ENCODE data around the gene KRT74. TPM values are rescaled to one million over a fixed set of nuclear protein-coding genes. Genes with fewer than 3 reads are reported as not detected.

KRT74 gene
- total and polyA plus RNA-seq, 9 of the 15 experiments (the other 6 are each of a cell fraction or from before 2014, with no cell fraction given), result not detected

GRCh38 chr12:52600941-52601481, 27.4 kb upstream of the KRT74 start, which contains the start of gene KRT72:
Gene KRT72, minus strand, starts transcription at chr12:52601463. Its CDS starts 11 bp downstream, at chr12:52601452.
- H4K20me1 ChIP-seq (replicated peaks; ENCODE audit: control insufficient read depth, insufficient read depth, low read length), result no peaks in the 10 kb centered on the region
- peaks cover 6 to 10% of the 10 kb centered on the region in 2 experiments; a peak in 3 of 5 replicates for H3K4me1 ChIP-seq (replicated peaks in 1 of 2; ENCODE audit: control insufficient read depth in 2 of 2, insufficient read depth in 2 of 2, low read length in 2 of 2)
- POLR2A ChIA-PET, result no interaction called here
- CTCF ChIA-PET (ENCODE audit: low intra/inter-chr PET ratio), result no interaction called here
- H3K4me3 ChIP-seq, result no peak within 1 kb of the TSS
- FAIRE-seq (no peak), ATAC-seq (no peak), DNase-seq (ENCODE audit: extremely low read depth in 1 of 4, low spot score in 3 of 4) (no peak)
- no peaks in the 10 kb centered on the region for H3K9me1 ChIP-seq (ENCODE audit: control insufficient read depth, insufficient read depth, low read length)
- no peak within 1 kb of the TSS for H3K9ac ChIP-seq (ENCODE audit: insufficient read depth in 1 of 2, low read depth in 2 of 2, low read length in 2 of 2)
- H2AFZ ChIP-seq (ENCODE audit: low read depth, low read length), result no peak within 1 kb of the TSS
- H3K9me3 ChIP-seq (replicated peaks; ENCODE audit: control insufficient read depth, insufficient read depth, low read depth, low read length), result no peaks in the 10 kb centered on the region
- no peak within 1 kb of the TSS for H3K4me2 ChIP-seq (ENCODE audit: insufficient read depth, low read length)
- H3K79me2 ChIP-seq (ENCODE audit: control insufficient read depth, insufficient read depth, low read length), result no peaks in the 10 kb centered on the region
- in situ Hi-C loops (cut with MboI), result no loop called here
- no TSS peak for BruUV-seq (replicated peaks)
- no peak within 1 kb of the TSS for H3K27ac ChIP-seq (ENCODE audit: extremely low read depth, low read depth, low read length)
- peaks cover 0 to 29% of the 10 kb centered on the region in 2 experiments; a peak in 3 of 5 replicates for H3K27me3 ChIP-seq (ENCODE audit: control insufficient read depth in 2 of 2, insufficient read depth in 2 of 2, low read length in 2 of 2)
- H3K36me3 ChIP-seq (ENCODE audit: control insufficient read depth, insufficient read depth, low read length), result no peaks in the 10 kb centered on the region
- TF ChIP-seq PHF8 (IDR thresholded peaks at IDR 0.05; ENCODE audit: borderline replicate concordance, low read length), result no peak
- TF ChIP-seq ZBTB33 (CRISPR knock-in tag; IDR thresholded peaks at IDR 0.05), result peak; percentile 44; the same call in 1 of the 2 replicates
- intact Hi-C loops (cut with micrococcal nuclease), result no loop called here
- WGBS (ENCODE audit: insufficient coverage, low coverage, missing lambda C conversion rate), result 64% methylated on average over 25 of the region's 48 CpGs

GRCh38 chr12:52600475-52600874, 26.8 kb upstream of the KRT74 start:
- Histone ChIP-seq H3K9me1 (ENCODE audit: control insufficient read depth, insufficient read depth, low read length) (no peaks in the 10 kb centered on the region), H3K36me3 (ENCODE audit: control insufficient read depth, insufficient read depth, low read length) (no peaks in the 10 kb centered on the region), H3K27me3 (ENCODE audit: control insufficient read depth in 2 of 2, insufficient read depth in 2 of 2, low read length in 2 of 2) (peaks cover 0 to 29% of the 10 kb centered on the region in 2 experiments; a peak in 3 of 5 replicates), H3K9me3 (replicated peaks; ENCODE audit: control insufficient read depth, insufficient read depth, low read depth, low read length) (no peaks in the 10 kb centered on the region), H4K20me1 (replicated peaks; ENCODE audit: control insufficient read depth, insufficient read depth, low read length) (no peaks in the 10 kb centered on the region), H3K79me2 (ENCODE audit: control insufficient read depth, insufficient read depth, low read length) (no peaks in the 10 kb centered on the region), H3K4me2 (ENCODE audit: insufficient read depth, low read length) (no peak overlapping the region), H3K4me3 (no peak overlapping the region), H3K4me1 (replicated peaks in 1 of 2; ENCODE audit: control insufficient read depth in 2 of 2, insufficient read depth in 2 of 2, low read length in 2 of 2) (peaks cover 6 to 10% of the 10 kb centered on the region in 2 experiments; a peak in 3 of 5 replicates), H3K9ac (ENCODE audit: insufficient read depth in 1 of 2, low read depth in 2 of 2, low read length in 2 of 2) (no peak overlapping the region), H3K27ac (ENCODE audit: extremely low read depth, low read depth, low read length) (no peak overlapping the region), H2AFZ (ENCODE audit: low read depth, low read length) (no peak overlapping the region)
- no peak for ATAC-seq
- TF ChIP-seq PML (IDR thresholded peaks at IDR 0.05; ENCODE audit: low read length), result no peak
- peak; percentile 93 for TF ChIP-seq ZNF766 (CRISPR knock-in tag; conservative IDR thresholded peaks at IDR 0.05)
- TF ChIP-seq ZFP36 (IDR thresholded peaks at IDR 0.05; ENCODE audit: low read depth, low read length, partially characterized antibody), result peak; percentile 60
- ChIA-PET POLR2A (interaction anchor here (0.9 kb wide), 1 partner anchor 8 kb away, joined by 4 read pairs; no protein-coding TSS in a partner anchor), CTCF (ENCODE audit: low intra/inter-chr PET ratio) (no interaction called here)
- intact Hi-C loops (cut with micrococcal nuclease), result no loop called here
- in situ Hi-C loops (cut with MboI), result no loop called here
- DNase-seq (ENCODE audit: extremely low read depth in 1 of 4, low spot score in 3 of 4), result no peak
- FAIRE-seq, result no peak
- no TSS peak for BruUV-seq (replicated peaks)
- 18% methylated on average over 12 of the region's 12 CpGs for WGBS (ENCODE audit: insufficient coverage, low coverage, missing lambda C conversion rate)
